OCI-LY3 (cell line): Measurements from ENCODE around the gene PIGL.

Experiments used
- EZH2phosphoT487 ChIP-seq: fragments of 200-600 bp; shearing (Covaris generic); IDR thresholded peaks from 2 replicates; pipeline ENCODE4 v1.6.1; 2018; ENCODE audit warnings: antibody characterized with exemption, mixed run types, low read depth
- TF ChIP-seq, protein P1 (sequence below): fragments of 200-600, 300-600 bp; sonication (generic); IDR thresholded peaks from 2 replicates; pipeline ENCODE4 v1.5.1; 2014; ENCODE audit warnings: antibody characterized with exemption, low read length, low read depth

DNA sequence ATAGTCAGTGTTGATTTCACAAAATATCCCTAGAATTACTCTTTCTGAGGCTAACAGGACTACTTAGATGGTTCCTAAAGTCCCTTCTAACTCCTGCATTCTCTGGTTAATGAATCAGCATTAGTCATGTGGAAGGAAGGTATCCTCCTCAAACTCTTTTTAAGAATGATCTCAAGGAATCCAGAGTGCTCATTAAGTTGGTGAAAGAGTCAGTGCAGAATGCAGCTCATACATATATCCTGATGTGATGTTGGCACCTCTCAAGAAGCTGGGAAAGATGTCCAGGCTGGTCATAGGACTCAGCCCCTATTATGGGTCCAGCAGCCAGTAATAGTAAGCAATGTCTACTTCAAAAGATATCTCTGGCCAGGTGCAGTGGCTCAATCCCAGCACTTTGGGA lies 65.5 kb downstream of the PIGL start:
- TF ChIP-seq, protein P1, sequence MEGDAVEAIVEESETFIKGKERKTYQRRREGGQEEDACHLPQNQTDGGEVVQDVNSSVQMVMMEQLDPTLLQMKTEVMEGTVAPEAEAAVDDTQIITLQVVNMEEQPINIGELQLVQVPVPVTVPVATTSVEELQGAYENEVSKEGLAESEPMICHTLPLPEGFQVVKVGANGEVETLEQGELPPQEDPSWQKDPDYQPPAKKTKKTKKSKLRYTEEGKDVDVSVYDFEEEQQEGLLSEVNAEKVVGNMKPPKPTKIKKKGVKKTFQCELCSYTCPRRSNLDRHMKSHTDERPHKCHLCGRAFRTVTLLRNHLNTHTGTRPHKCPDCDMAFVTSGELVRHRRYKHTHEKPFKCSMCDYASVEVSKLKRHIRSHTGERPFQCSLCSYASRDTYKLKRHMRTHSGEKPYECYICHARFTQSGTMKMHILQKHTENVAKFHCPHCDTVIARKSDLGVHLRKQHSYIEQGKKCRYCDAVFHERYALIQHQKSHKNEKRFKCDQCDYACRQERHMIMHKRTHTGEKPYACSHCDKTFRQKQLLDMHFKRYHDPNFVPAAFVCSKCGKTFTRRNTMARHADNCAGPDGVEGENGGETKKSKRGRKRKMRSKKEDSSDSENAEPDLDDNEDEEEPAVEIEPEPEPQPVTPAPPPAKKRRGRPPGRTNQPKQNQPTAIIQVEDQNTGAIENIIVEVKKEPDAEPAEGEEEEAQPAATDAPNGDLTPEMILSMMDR, result no peak
- no peak for TF ChIP-seq EZH2phosphoT487
